ENCODE results near the gene SPRED2.

SPRED2 gene

GRCh38 chr2:65374575-65374974, 57.8 kb downstream of the SPRED2 start:
- H3K4me3 ChIP-seq (ENCODE audit: low read depth, low read length), result no peak overlapping the region
- POLR2A ChIA-PET, result no interaction called here
- no peak for TF ChIP-seq CTCF (IDR thresholded peaks at IDR 0.05; ENCODE audit: insufficient read depth, low read length, missing control alignments)
- no peak for DNase-seq (ENCODE audit: low read depth, low spot score)
- CTCF ChIA-PET, result interaction anchor here (1.1 to 1.2 kb wide), 2 partner anchors 11 to 54 kb away, joined by 4 read pairs; no protein-coding TSS in a partner anchor

DNA sequence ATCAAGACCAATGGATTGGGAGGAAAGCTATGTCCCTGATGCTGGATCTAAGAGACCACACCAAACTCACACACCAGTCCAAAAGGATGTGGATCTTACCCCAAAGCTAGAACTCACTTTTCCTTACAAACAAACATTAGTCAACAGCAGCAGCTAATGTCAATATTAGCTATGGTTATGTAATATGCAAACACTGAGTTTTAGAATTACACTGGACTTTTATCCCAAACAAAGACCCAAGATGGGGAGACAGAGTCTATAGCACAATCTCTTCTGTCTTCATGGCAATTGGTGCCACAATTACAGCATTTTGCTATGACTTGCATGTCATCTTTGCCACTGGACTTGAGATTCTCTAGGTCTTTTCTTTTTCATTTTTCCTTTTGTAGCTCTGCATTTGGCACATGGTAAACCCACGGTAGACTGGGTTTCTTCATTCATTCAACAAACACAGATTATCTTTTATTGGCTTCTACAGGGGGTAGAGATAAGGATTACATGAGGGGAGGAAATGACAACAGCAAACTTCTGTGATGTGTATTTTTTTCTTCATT, 59.0 kb downstream of the SPRED2 start:
- TF ChIP-seq CTCF (IDR thresholded peaks at IDR 0.05; ENCODE audit: insufficient read depth, low read length, missing control alignments), result no peak
- DNase-seq (ENCODE audit: low read depth, low spot score), result no peak
- no peak overlapping the region for H3K4me3 ChIP-seq (ENCODE audit: low read depth, low read length)
- ChIA-PET POLR2A (interaction anchor here (1.1 to 1.6 kb wide), 2 partner anchors 15 to 72 kb away, joined by 4 to 5 read pairs; no protein-coding TSS in a partner anchor), CTCF (interaction anchor here (1.2 kb wide), 1 partner anchor 53 kb away, joined by 4 read pairs; no protein-coding TSS in a partner anchor)

- CTCF ChIA-PET, result no interaction called here
- no peak for DNase-seq (ENCODE audit: low read depth, low spot score)
- no peak for TF ChIP-seq CTCF (IDR thresholded peaks at IDR 0.05; ENCODE audit: insufficient read depth, low read length, missing control alignments)
- no peak overlapping the region for H3K4me3 ChIP-seq (ENCODE audit: low read depth, low read length)
- POLR2A ChIA-PET, result interaction anchor here (1.1 to 1.6 kb wide), 2 partner anchors 14 to 72 kb away, joined by 4 to 5 read pairs; no protein-coding TSS in a partner anchor
Measured at GRCh38 chr2:65372619-65373018, 59.8 kb downstream of the SPRED2 start.

- no peak for DNase-seq (ENCODE audit: low read depth, low spot score)
- ChIA-PET POLR2A (no interaction called here), CTCF (interaction anchor here (1.0 to 1.4 kb wide), 2 partner anchors 10 to 13 kb away, joined by 3 to 4 read pairs; no protein-coding TSS in a partner anchor)
- H3K4me3 ChIP-seq (ENCODE audit: low read depth, low read length), result no peak overlapping the region
- no peak for TF ChIP-seq CTCF (IDR thresholded peaks at IDR 0.05; ENCODE audit: insufficient read depth, low read length, missing control alignments)
Measured at GRCh38 chr2:65371074-65371434, 61.3 kb downstream of the SPRED2 start.

GRCh38 chr2:65370387-65371073, 61.9 kb downstream of the SPRED2 start:
- H3K4me3 ChIP-seq (ENCODE audit: low read depth, low read length), result no peak overlapping the region
- CTCF ChIA-PET, result interaction anchor here (1.4 kb wide), 1 partner anchor 10 kb away, joined by 4 read pairs; no protein-coding TSS in a partner anchor
- POLR2A ChIA-PET, result no interaction called here
- no peak for TF ChIP-seq CTCF (IDR thresholded peaks at IDR 0.05; ENCODE audit: insufficient read depth, low read length, missing control alignments)
- DNase-seq (ENCODE audit: low read depth, low spot score), result no peak

- CTCF ChIA-PET, result interaction anchor here (1.4 kb wide), 1 partner anchor 11 kb away, joined by 4 read pairs; no protein-coding TSS in a partner anchor
- H3K4me3 ChIP-seq (ENCODE audit: low read depth, low read length), result no peak overlapping the region
- no peak for DNase-seq (ENCODE audit: low read depth, low spot score)
- POLR2A ChIA-PET, result no interaction called here
- no peak for TF ChIP-seq CTCF (IDR thresholded peaks at IDR 0.05; ENCODE audit: insufficient read depth, low read length, missing control alignments)
Measured at GRCh38 chr2:65369980-65370379, 62.4 kb downstream of the SPRED2 start.
